GM20000 (cell line): Measurements from ENCODE around the gene SLC39A2.
A peak's percentile ranks its signal among the peaks of the same experiment; 100 is the strongest.
"Not testable (repeated sequence)": the region's sequence is repeated elsewhere in the genome, so short reads cannot be mapped to it uniquely, and the experiment has no call there.

Source experiments
- DNase-seq: peaks from one replicate; pipeline ENCODE4 v3.0.0; 2012; ENCODE audit warnings: low spot score
- CTCF ChIP-seq: IDR thresholded peaks from 2 replicates; pipeline ENCODE4 v1.5.1; 2012; ENCODE audit warnings: mild to moderate bottlenecking, control low read depth; ENCODE audit errors: extremely low read depth, missing control alignments

The SLC39A2 gene

GRCh38 chr14:20999591-20999990 lies 498 bp downstream of the SLC39A2 start:
- no peak for DNase-seq
- no peak for TF ChIP-seq CTCF

GRCh38 chr14:21001218-21001617 lies 2.1 kb downstream of the SLC39A2 start:
- no peak for TF ChIP-seq CTCF
- DNase-seq, result no peak

GRCh38 chr14:21003788-21004346 lies 4.8 kb downstream of the SLC39A2 start:
- no peak for DNase-seq
- TF ChIP-seq CTCF, result no peak

DNA sequence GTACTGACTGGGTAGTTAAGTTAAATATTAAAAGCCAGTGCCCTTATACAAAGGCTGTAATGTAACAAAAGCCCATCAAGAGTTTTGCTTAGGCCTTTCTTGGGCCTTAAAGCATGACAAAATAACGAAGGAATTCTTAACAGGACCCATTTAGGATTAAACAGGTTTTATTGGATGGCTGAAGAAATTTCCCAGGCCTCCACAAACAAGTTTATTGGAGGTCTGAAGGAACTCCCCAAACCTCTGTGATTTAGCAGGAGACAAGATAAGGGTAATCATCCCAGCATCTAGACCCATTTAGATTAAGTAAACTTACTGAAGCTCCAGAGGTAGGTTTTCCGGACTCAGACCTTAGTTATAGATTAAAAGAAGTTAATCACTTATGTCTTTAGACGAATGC lies 10.6 kb downstream of the SLC39A2 start:
- DNase-seq, result not testable (repeated sequence)

DNA sequence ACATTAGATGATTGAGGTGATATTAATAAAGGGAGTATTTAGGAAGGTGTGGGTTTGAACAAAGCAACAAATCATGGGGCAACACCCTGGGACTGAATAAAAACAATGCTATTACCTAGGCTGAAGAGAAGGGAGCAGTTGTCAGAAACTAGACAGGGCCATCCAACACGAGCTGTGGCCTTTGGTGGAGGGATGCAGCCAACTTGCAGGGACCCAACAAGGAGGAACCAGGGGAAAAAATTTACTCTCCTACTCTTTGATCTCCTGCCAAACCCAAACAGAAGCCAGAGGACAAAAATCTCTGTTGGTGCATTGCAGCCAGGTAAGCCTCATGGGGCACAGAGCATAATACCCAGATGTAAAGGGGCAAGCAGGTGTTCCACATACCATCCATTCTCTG lies 12.0 kb downstream of the SLC39A2 start:
- no peak for TF ChIP-seq CTCF
- DNase-seq, result no peak

DNA sequence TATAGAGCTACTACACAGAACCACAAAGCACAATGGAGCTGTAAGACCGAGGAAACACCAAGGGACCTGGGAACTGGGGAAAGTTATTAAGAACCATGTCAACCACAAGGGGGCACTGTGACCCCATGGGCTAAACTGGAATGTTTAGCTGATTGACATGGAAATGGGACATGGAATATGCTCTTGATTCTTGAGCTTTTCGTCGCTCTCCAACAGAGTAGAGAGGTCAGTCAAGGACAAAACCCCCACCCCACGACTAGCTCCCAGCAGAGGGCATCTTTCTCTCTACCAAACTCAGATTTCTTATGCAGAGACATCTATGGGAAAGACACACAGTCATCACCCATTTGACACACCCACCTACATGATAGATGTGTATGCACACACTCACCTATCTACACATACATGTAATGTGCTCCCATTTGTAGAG lies 15.7 kb downstream of the SLC39A2 start:
- peak; percentile 57 for TF ChIP-seq CTCF
- DNase-seq, result peak; percentile 70

- no peak for TF ChIP-seq CTCF
- DNase-seq, result no peak
Measured at GRCh38 chr14:21015312-21015711, 16.2 kb downstream of the SLC39A2 start.

DNA sequence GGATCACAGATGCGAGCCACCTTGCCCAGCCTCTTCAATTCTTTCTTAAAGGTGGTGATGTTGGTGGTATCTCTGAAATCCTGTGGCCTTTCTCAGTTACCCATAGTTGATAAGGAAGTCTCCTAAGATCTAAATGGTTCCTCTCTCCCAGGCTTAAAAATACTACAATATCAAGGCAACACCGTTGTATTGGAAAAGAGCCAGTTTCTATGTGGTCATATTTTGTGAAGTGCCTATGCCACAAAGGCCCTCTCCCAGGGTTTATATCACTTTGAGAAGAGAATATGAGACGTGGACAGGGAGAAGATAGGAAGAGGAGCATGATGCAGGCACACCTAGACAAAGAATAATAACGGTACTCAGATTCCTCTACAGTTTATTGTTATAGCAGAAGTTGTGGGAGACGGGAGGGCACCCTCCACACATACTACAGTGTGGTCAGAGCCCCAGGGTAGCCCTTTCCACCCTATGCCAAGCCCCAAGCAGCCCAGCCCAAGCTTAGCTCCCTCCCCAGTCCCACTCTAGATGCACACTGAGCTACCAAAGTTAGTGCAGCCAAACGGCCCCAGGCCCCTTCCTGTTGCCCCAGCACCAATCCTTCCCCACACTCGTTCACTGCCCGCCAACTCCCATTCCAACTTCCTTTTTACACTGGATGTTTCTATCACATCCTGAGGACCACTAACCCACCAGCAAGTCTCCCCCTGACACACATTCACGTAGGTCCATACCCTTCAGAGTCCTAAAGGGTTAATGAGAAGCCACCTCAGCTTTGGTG lies 17.5 kb downstream of the SLC39A2 start:
- no peak for TF ChIP-seq CTCF
- DNase-seq, result no peak
